Frontal cortex (tissue), 1 donor: ENCODE results near the gene NGEF. TPM values are rescaled to one million over a fixed set of nuclear protein-coding genes. Genes with fewer than 3 reads are reported as not detected.

ENCODE experiments used
- small RNA-seq: library from RNA; depleted of rRNA; stranded (forward); fragments of <200 nt; gene quantifications from one replicate; pipeline ENCODE3, GENCODE V24; 2014
- total RNA-seq: library from RNA; depleted of rRNA; stranded (reverse); fragments of >200 nt; gene quantifications from one replicate; pipeline ENCODE4 v1.2.3, GENCODE V29; 2014

Gene NGEF
- total RNA-seq, 1 donor from 2014 or later: 50.1 TPM

Small RNA genes lying within 50 kb of the gene (small RNA-seq; reads per million reads assigned to genes)
- not detected for gene RF00019

Other genes starting within 250 kb of the NGEF start
- gene KCNJ13, start 236.7 kb downstream of the NGEF start, total RNA-seq: 1.6 TPM
- gene SNORC, start 143.0 kb downstream of the NGEF start, total RNA-seq: 2.4 TPM
- not detected for gene NEU2, start 19.4 kb upstream of the NGEF start, total RNA-seq
- 1.6 TPM for gene INPP5D, start 47.1 kb upstream of the NGEF start, total RNA-seq
- 35.9 TPM for gene ATG16L1, start 238.4 kb upstream of the NGEF start, total RNA-seq